Astrocyte (in vitro differentiated cells and primary cell): ENCODE measurements around the gene ATP9A. TPM values are rescaled to one million over a fixed set of nuclear protein-coding genes. Genes with fewer than 3 reads are reported as not detected.

ENCODE experiments used
- DNase-seq: peaks from one replicate; pipeline ENCODE4 v3.0.0-alpha.2; 2010; ENCODE audit warnings: low read depth
- FAIRE-seq: peaks from 2 replicates; lab custom pipeline; 2011; peaks lifted over from hg19 to GRCh38; lab: Jason Lieb, UNC
- H2AFZ ChIP-seq: 2 replicates; pipeline ENCODE4 v1.6.0; 2012; ENCODE audit warnings: low read depth, low read length, inconsistent platforms
- H3K27ac ChIP-seq: 2 replicates; pipeline ENCODE4 v1.5.1; 2011; ENCODE audit warnings: low read depth, low read length, inconsistent platforms
- H3K27me3 ChIP-seq: 2 replicates; pipeline ENCODE4 v1.6.0; 2011; ENCODE audit warnings: low read length, inconsistent platforms; ENCODE audit not compliant: insufficient read depth
- H3K36me3 ChIP-seq: 2 replicates; pipeline ENCODE4 v1.5.1; 2011; ENCODE audit warnings: low read length, inconsistent platforms; ENCODE audit not compliant: insufficient read depth
- H3K4me1 ChIP-seq: 2 replicates; pipeline ENCODE4 v1.5.1; 2011; ENCODE audit warnings: low read length, inconsistent platforms; ENCODE audit not compliant: insufficient read depth
- H3K4me2 ChIP-seq: 2 replicates; pipeline ENCODE4 v1.6.0; 2012; ENCODE audit warnings: low read length, inconsistent platforms
- H3K4me3 ChIP-seq: 2 replicates; pipeline ENCODE4 v1.5.1; 2011; ENCODE audit warnings: low read depth, mild to moderate bottlenecking, low read length, inconsistent platforms; ENCODE audit not compliant: insufficient read depth
- H3K79me2 ChIP-seq: 2 replicates; pipeline ENCODE4 v1.6.0; 2012; ENCODE audit warnings: mild to moderate bottlenecking, low read length, inconsistent platforms; ENCODE audit not compliant: insufficient read depth
- H3K9ac ChIP-seq: 2 replicates; pipeline ENCODE4 v1.6.0; 2012; ENCODE audit warnings: mild to moderate bottlenecking, low read length, inconsistent platforms
- H3K9me3 ChIP-seq: 2 replicates; pipeline ENCODE4 v1.5.1; 2012; ENCODE audit warnings: low read depth, mild to moderate bottlenecking, low read length, inconsistent platforms; ENCODE audit not compliant: insufficient read depth
- H4K20me1 ChIP-seq: 2 replicates; pipeline ENCODE4 v1.6.0; 2012; ENCODE audit warnings: low read length, inconsistent platforms; ENCODE audit not compliant: insufficient read depth
- H3K27ac Mint-ChIP-seq: one replicate; pipeline ENCODE4 v1.8.0; 2021; ENCODE audit warnings: mild to moderate bottlenecking, mixed read lengths; ENCODE audit not compliant: unreplicated experiment
- H3K27me3 Mint-ChIP-seq: one replicate; pipeline ENCODE4 v1.8.0; 2021; ENCODE audit warnings: low read depth, mixed read lengths; ENCODE audit not compliant: unreplicated experiment
- H3K36me3 Mint-ChIP-seq: one replicate; pipeline ENCODE4 v1.8.0; 2021; ENCODE audit warnings: low read depth, mixed read lengths; ENCODE audit not compliant: unreplicated experiment
- H3K4me1 Mint-ChIP-seq: one replicate; pipeline ENCODE4 v1.8.0; 2021; ENCODE audit warnings: low read depth, mixed read lengths; ENCODE audit not compliant: unreplicated experiment
- H3K4me3 Mint-ChIP-seq: one replicate; pipeline ENCODE4 v1.8.0; 2021; ENCODE audit warnings: mild to moderate bottlenecking, moderate library complexity, mixed read lengths; ENCODE audit not compliant: unreplicated experiment
- H3K9me3 Mint-ChIP-seq: one replicate; pipeline ENCODE4 v1.8.0; 2021; ENCODE audit warnings: mild to moderate bottlenecking, mixed read lengths; ENCODE audit not compliant: unreplicated experiment
- CTCF ChIP-seq: IDR thresholded peaks from 2 replicates; pipeline ENCODE4 v1.5.1; 2011; ENCODE audit warnings: low read depth, mild to moderate bottlenecking, inconsistent platforms, low read length, moderate library complexity; ENCODE audit not compliant: insufficient read depth
- EZH2 ChIP-seq: IDR thresholded peaks from 2 replicates; pipeline ENCODE4 v1.6.1; 2012; ENCODE audit warnings: mild to moderate bottlenecking, low read length, inconsistent platforms; ENCODE audit not compliant: insufficient read depth
- total RNA-seq: library from RNA; stranded (reverse); gene quantifications from 2 replicates; pipeline ENCODE4 v1.2.1, GENCODE V29; 2021

The ATP9A gene
- total RNA-seq, 1 donor from 2014 or later: 12.9 TPM

GRCh38 chr20:51571460-51571794 lies 196.8 kb downstream of the ATP9A start:
- no peaks in the 10 kb centered on the region for H3K27me3 ChIP-seq
- H3K4me1 Mint-ChIP-seq: no peaks in the 10 kb centered on the region
- H2AFZ ChIP-seq: no peak overlapping the region
- no peak overlapping the region for H3K4me3 Mint-ChIP-seq
- no peaks in the 10 kb centered on the region for H3K36me3 Mint-ChIP-seq
- TF ChIP-seq EZH2 (no peak), CTCF (no peak)
- no peak overlapping the region for H3K9ac ChIP-seq
- H3K27me3 Mint-ChIP-seq: peaks cover 17% of the 10 kb centered on the region
- no peaks in the 10 kb centered on the region for H3K36me3 ChIP-seq
- peaks cover 5% of the 10 kb centered on the region for H3K9me3 Mint-ChIP-seq
- H3K4me3 ChIP-seq: no peak overlapping the region
- no peaks in the 10 kb centered on the region for H4K20me1 ChIP-seq
- peaks cover 3% of the 10 kb centered on the region for H3K9me3 ChIP-seq
- no peak overlapping the region for H3K27ac Mint-ChIP-seq
- no peak overlapping the region for H3K4me2 ChIP-seq
- no peaks in the 10 kb centered on the region for H3K79me2 ChIP-seq
- peaks cover 7% of the 10 kb centered on the region for H3K4me1 ChIP-seq
- no peak overlapping the region for H3K27ac ChIP-seq
- DNase-seq: no peak
- FAIRE-seq: no peak

- no peaks in the 10 kb centered on the region for H3K79me2 ChIP-seq
- no peak overlapping the region for H2AFZ ChIP-seq
- Mint-ChIP-seq H3K27me3 (peaks cover 17% of the 10 kb centered on the region), H3K4me3 (no peak overlapping the region), H3K4me1 (peaks cover 3% of the 10 kb centered on the region), H3K36me3 (no peaks in the 10 kb centered on the region), H3K9me3 (peaks cover 5% of the 10 kb centered on the region), H3K27ac (no peak overlapping the region)
- no peak overlapping the region for H3K4me3 ChIP-seq
- FAIRE-seq (no peak), DNase-seq (no peak)
- H3K4me2 ChIP-seq: no peak overlapping the region
- no peak overlapping the region for H3K27ac ChIP-seq
- H3K27me3 ChIP-seq: no peaks in the 10 kb centered on the region
- peaks cover 7% of the 10 kb centered on the region for H3K4me1 ChIP-seq
- H3K9ac ChIP-seq: no peak overlapping the region
- no peaks in the 10 kb centered on the region for H3K36me3 ChIP-seq
- no peaks in the 10 kb centered on the region for H4K20me1 ChIP-seq
- H3K9me3 ChIP-seq: peaks cover 3% of the 10 kb centered on the region
- no peak for TF ChIP-seq EZH2
- no peak for TF ChIP-seq CTCF
These were observed 197.3 kb downstream of the ATP9A start for GRCh38 chr20:51570739-51571459.
